Prostate gland (tissue), 2 donors: ENCODE measurements around the gene RABAC1. TPM values are rescaled to one million over a fixed set of nuclear protein-coding genes. Genes with fewer than 3 reads are reported as not detected.

Experiments
- DNase-seq: peaks from one replicate; pipeline ENCODE4 v3.0.0-alpha.2; 2019; ENCODE audit warnings: low spot score
- H3K27ac ChIP-seq, 2 donors: fragments of 200-600 bp; sonication (generic); 2 replicates each; pipeline ENCODE4 v1.5.1; 2017 to 2019
- H3K27me3 ChIP-seq: fragments of 200-600 bp; sonication (generic); replicated peaks from 2 replicates; pipeline ENCODE4 v1.5.1; 2019; ENCODE audit not compliant: insufficient read depth
- H3K36me3 ChIP-seq, 2 donors: fragments of 200-600 bp; sonication (generic); 1 replicate in 1 of 2; 2 replicates in 1 of 2; pipeline versions ENCODE4 v1.5.1 to v1.8.1; 2017 to 2019
- H3K4me1 ChIP-seq: fragments of 200-600 bp; sonication (generic); replicated peaks from 2 replicates; pipeline ENCODE4 v1.5.1; 2019
- H3K4me3 ChIP-seq, 2 donors: fragments of 200-600 bp; sonication (generic); 2 replicates each; pipeline ENCODE4 v1.5.1; 2017 to 2019
- H3K9me3 ChIP-seq: fragments of 200-600 bp; sonication (generic); 2 replicates; pipeline ENCODE4 v1.5.1; 2017
- CTCF ChIP-seq, 4 experiments: fragments of 200-600 bp in 2 of 4; fragments of 450-650 bp in 2 of 4; sonication (generic) in 2 of 4; IDR thresholded peaks; 1 replicate in 3 of 4; 2 replicates in 1 of 4; pipeline ENCODE4 v1.5.1; 2016 to 2019; ENCODE audit warnings: antibody characterized with exemption in 4 of 4, mild to moderate bottlenecking in 2 of 4, moderate library complexity in 2 of 4
- POLR2A ChIP-seq: fragments of 450-650 bp; IDR thresholded peaks from one replicate; pipeline ENCODE4 v1.6.1; 2016; ENCODE audit warnings: antibody characterized with exemption, mild to moderate bottlenecking
- POLR2AphosphoS5 ChIP-seq: sonication (generic); formaldehyde crosslinking; IDR thresholded peaks from one replicate; pipeline ENCODE4 v1.6.1; 2017; ENCODE audit warnings: antibody characterized with exemption
- WGBS: methylation state at CpG from one replicate; pipeline ENCODE4 v1.1.5; 2018; 5-methylcytosine and 5-hydroxymethylcytosine counted together
- intact Hi-C: fragments of 100-400 bp; cut with DNase I; formaldehyde crosslinking; loops from one replicate; pipeline ENCODE4 v1.14.2; 2022
- total RNA-seq, 2 donors: library from RNA; depleted of rRNA; stranded (reverse); fragments of >200 nt; gene quantifications; one replicate each; pipeline ENCODE4 v1.1.0, GENCODE V29; 2016

RABAC1 gene
- total RNA-seq, 2 donors from 2014 or later, result 153 to 168 TPM

- no peak for TF ChIP-seq POLR2A
- TF ChIP-seq POLR2AphosphoS5, result no peak
- TF ChIP-seq CTCF (IDR thresholded peaks at IDR 0.05), result no peak
- Histone ChIP-seq H3K9me3 (no peaks in the 10 kb centered on the region), H3K4me3 (no peak overlapping the region), H3K36me3 (no peaks in the 10 kb centered on the region), H3K27me3 (peaks cover 14% of the 10 kb centered on the region), H3K4me1 (no peaks in the 10 kb centered on the region), H3K27ac (no peak overlapping the region)
- intact Hi-C loops, result no loop called here
- DNase-seq, result no peak
- WGBS, result 85% methylated on average over 7 of the region's 7 CpGs
These were observed 40.7 kb upstream of the RABAC1 start for GRCh38 chr19:41999878-42000208.

- Histone ChIP-seq H3K36me3 (no peaks in the 10 kb centered on the region), H3K27ac (no peak overlapping the region), H3K4me3 (no peak overlapping the region), H3K9me3 (no peaks in the 10 kb centered on the region), H3K27me3 (peaks cover 17% of the 10 kb centered on the region), H3K4me1 (no peaks in the 10 kb centered on the region)
- intact Hi-C loops, result no loop called here
- WGBS, result 11% methylated on average over 52 of the region's 55 CpGs
- TF ChIP-seq POLR2AphosphoS5 (no peak), CTCF (IDR thresholded peaks at IDR 0.05) (no peak), POLR2A (no peak)
- DNase-seq, result no peak
These were observed 40.2 kb upstream of the RABAC1 start for GRCh38 chr19:41999071-41999877.

GRCh38 chr19:41998246-41999020 is 39.3 kb upstream of the RABAC1 start:
- DNase-seq, result no peak
- TF ChIP-seq CTCF (IDR thresholded peaks at IDR 0.05) (peak in 2 of 4 experiments; percentile 32 to 34), POLR2A (no peak), POLR2AphosphoS5 (no peak)
- 6% methylated on average over 52 of the region's 64 CpGs for WGBS
- no peaks in the 10 kb centered on the region for H3K4me1 ChIP-seq
- no peaks in the 10 kb centered on the region for H3K36me3 ChIP-seq
- no peak overlapping the region for H3K4me3 ChIP-seq
- no peak overlapping the region for H3K27ac ChIP-seq
- peaks cover 17% of the 10 kb centered on the region for H3K27me3 ChIP-seq
- H3K9me3 ChIP-seq, result no peaks in the 10 kb centered on the region
- intact Hi-C loops, result no loop called here

- H3K36me3 ChIP-seq, result no peaks in the 10 kb centered on the region
- H3K27ac ChIP-seq, result no peak overlapping the region
- H3K27me3 ChIP-seq, result peaks cover 17% of the 10 kb centered on the region
- H3K4me3 ChIP-seq, result no peak overlapping the region
- TF ChIP-seq CTCF (IDR thresholded peaks at IDR 0.05), result no peak
- DNase-seq, result no peak
- no peaks in the 10 kb centered on the region for H3K4me1 ChIP-seq
- WGBS, result 3% methylated on average over 14 of the region's 14 CpGs
- H3K9me3 ChIP-seq, result no peaks in the 10 kb centered on the region
- intact Hi-C loops, result no loop called here
These were observed 38.7 kb upstream of the RABAC1 start for GRCh38 chr19:41997851-41998229.
